HCT116 (cell line): ENCODE measurements around the gene GRID2. TPM values are rescaled to one million over a fixed set of nuclear protein-coding genes. Genes with fewer than 3 reads are reported as not detected.

Experiments used
- ATAC-seq: fragments of 200-7000 bp; cut with Tn5 transposase; 2 replicates; pipeline ENCODE4 v1.9.1; 2020; ENCODE audit warnings: mild to moderate bottlenecking, moderate library complexity
- BruUV-seq: library from RNA; stranded (reverse); fragments of 400-500 nt; replicated peaks from 2 replicates; lab custom pipeline; 2021; lab: Mats Ljungman, UMichigan
- CTCF ChIA-PET: fragments of 300-600 bp; sonication (Branson Sonifier 250); formaldehyde crosslinking; loops from one replicate; lab custom pipeline; 2021; ENCODE audit warnings: antibody characterized with exemption; lab: Charles Lee
- POLR2A ChIA-PET: fragments of 300-600, 350-600 bp; sonication (Branson Sonifier 250); formaldehyde crosslinking; loops from one replicate; lab custom pipeline; 2021; ENCODE audit warnings: antibody characterized with exemption; lab: Charles Lee
- RAD21 ChIA-PET, 2 experiments: fragments of 300-600 bp; sonication (Branson Sonifier 250); formaldehyde crosslinking; loops; one replicate each; lab custom pipeline; 2023; ENCODE audit warnings: low total read pairs in 2 of 2; ENCODE audit not compliant: uncharacterized antibody in 2 of 2, unreplicated experiment in 2 of 2, low non-redundant PET in 1 of 2; lab: Charles Lee
- DNase-seq: peaks from one replicate; pipeline ENCODE4 v3.0.0-alpha.2; 2010; ENCODE audit warnings: low read depth, low spot score
- H2AFZ ChIP-seq: fragments of 200-600 bp; shearing (Covaris generic), sonication (generic); 2 replicates; pipeline ENCODE4 v1.6.1; 2017; ENCODE audit warnings: low read depth, mixed run types, mixed read lengths, antibody characterized with exemption, low read length; ENCODE audit not compliant: poor library complexity, severe bottlenecking
- H3K27ac ChIP-seq: 2 replicates; pipeline ENCODE4 v1.5.1; 2012; ENCODE audit warnings: low read depth, low read length
- H3K27me3 ChIP-seq: fragments of 200-600 bp; sonication (generic); 2 replicates; pipeline ENCODE4 v1.6.1; 2016; ENCODE audit warnings: mixed run types, low read length, mixed read lengths; ENCODE audit not compliant: insufficient read depth
- H3K36me3 ChIP-seq, 2 experiments: fragments of 200-500 bp in 1 of 2; fragments of 200-600 bp in 1 of 2; sonication (Bioruptor generic) in 1 of 2; sonication (generic) in 1 of 2; 2 replicates each; pipeline versions ENCODE4 v1.5.1 to v1.6.1; 2014 to 2016; ENCODE audit warnings: low read length in 2 of 2, inconsistent platforms in 1 of 2, mixed read lengths in 1 of 2, mixed run types in 1 of 2; ENCODE audit not compliant: insufficient read depth in 2 of 2, control insufficient read depth in 1 of 2
- H3K4me1 ChIP-seq, 2 experiments: fragments of 200-600 bp in 1 of 2; sonication (generic) in 1 of 2; 2 replicates each; pipeline versions ENCODE4 v1.5.1 to v1.6.1; 2012 to 2017; ENCODE audit warnings: low read length in 2 of 2, inconsistent platforms in 1 of 2, mild to moderate bottlenecking in 1 of 2, mixed read lengths in 1 of 2, mixed run types in 1 of 2, moderate library complexity in 1 of 2; ENCODE audit not compliant: insufficient read depth in 2 of 2, control insufficient read depth in 1 of 2
- H3K4me2 ChIP-seq: fragments of 200-600 bp; sonication (generic); 2 replicates; pipeline ENCODE4 v1.6.1; 2017; ENCODE audit warnings: mixed run types, low read length, mixed read lengths
- H3K4me3 ChIP-seq, 2 experiments: fragments of 200-600 bp in 1 of 2; sonication (generic) in 1 of 2; replicated peaks in 1 of 2; 2 replicates each; pipeline ENCODE4 v1.5.1; 2011 to 2016; ENCODE audit warnings: low read length in 2 of 2, control low read depth in 1 of 2, low read depth in 1 of 2, mild to moderate bottlenecking in 1 of 2, mixed read lengths in 1 of 2, mixed run types in 1 of 2
- H3K79me2 ChIP-seq: fragments of 200-600 bp; sonication (generic); 2 replicates; pipeline ENCODE4 v1.6.1; 2017; ENCODE audit warnings: mild to moderate bottlenecking, mixed run types, low read length, moderate library complexity, mixed read lengths; ENCODE audit not compliant: insufficient read depth
- H3K9ac ChIP-seq: fragments of 200-600 bp; sonication (generic); 2 replicates; pipeline ENCODE4 v1.6.1; 2016; ENCODE audit warnings: low read length, mixed read lengths
- H3K9me2 ChIP-seq: fragments of 200-600 bp; sonication (generic), shearing (Covaris generic); 2 replicates; pipeline ENCODE4 v1.6.1; 2017; ENCODE audit warnings: mixed run types, mild to moderate bottlenecking, moderate library complexity; ENCODE audit not compliant: insufficient read depth
- H3K9me3 ChIP-seq, 2 experiments: fragments of 200-500 bp in 1 of 2; fragments of 200-600 bp in 1 of 2; sonication (Bioruptor generic) in 1 of 2; sonication (generic) in 1 of 2; 2 replicates each; pipeline ENCODE4 v1.6.1; 2014 to 2017; ENCODE audit warnings: low read length in 2 of 2, mixed read lengths in 2 of 2, inconsistent platforms in 1 of 2, low read depth in 1 of 2, mild to moderate bottlenecking in 1 of 2, mixed run types in 1 of 2, moderate library complexity in 1 of 2; ENCODE audit not compliant: control insufficient read depth in 1 of 2, insufficient read depth in 1 of 2
- H4K20me1 ChIP-seq: fragments of 200-600 bp; sonication (generic), shearing (Covaris generic); 2 replicates; pipeline ENCODE4 v1.6.1; 2017; ENCODE audit warnings: mixed run types, mild to moderate bottlenecking, moderate library complexity; ENCODE audit not compliant: insufficient read depth
- CBX3 ChIP-seq: IDR thresholded peaks from 2 replicates; pipeline ENCODE4 v1.6.1; 2012; ENCODE audit warnings: low read depth
- CEBPB ChIP-seq: IDR thresholded peaks from 2 replicates; pipeline ENCODE4 v1.6.1; 2012; ENCODE audit warnings: low read depth
- CTCF ChIP-seq, 3 experiments: fragments of 200-600 bp in 1 of 3; sonication (generic) in 1 of 3; IDR thresholded peaks in 2 of 3; conservative IDR thresholded peaks in 1 of 3; 2 replicates each; pipeline ENCODE4 v1.5.1; 2012 to 2017; ENCODE audit warnings: low read depth in 2 of 3, low read length in 2 of 3, antibody characterized with exemption in 1 of 3, borderline replicate concordance in 1 of 3, control low read depth in 1 of 3, mild to moderate bottlenecking in 1 of 3, mixed read lengths in 1 of 3, mixed run types in 1 of 3, moderate library complexity in 1 of 3; ENCODE audit not compliant: insufficient read depth in 1 of 3
- EGR1 ChIP-seq: IDR thresholded peaks from 2 replicates; pipeline ENCODE4 v1.6.1; 2012; ENCODE audit warnings: low read depth
- ELF1 ChIP-seq: IDR thresholded peaks from 2 replicates; pipeline ENCODE4 v1.6.1; 2012; ENCODE audit warnings: low read depth, borderline replicate concordance
- EZH2 ChIP-seq: fragments of 200-600 bp; sonication (generic); IDR thresholded peaks from 2 replicates; pipeline ENCODE4 v1.6.1; 2017; ENCODE audit warnings: antibody characterized with exemption, mixed run types
- FOSL1 ChIP-seq: IDR thresholded peaks from 2 replicates; pipeline ENCODE4 v1.6.1; 2012; ENCODE audit warnings: low read depth
- JUND ChIP-seq: IDR thresholded peaks from 2 replicates; pipeline ENCODE4 v1.6.1; 2012
- POLR2AphosphoS5 ChIP-seq: IDR thresholded peaks from 2 replicates; pipeline ENCODE4 v1.6.1; 2011; ENCODE audit warnings: mild to moderate bottlenecking, low read depth, low read length, moderate library complexity
- REST ChIP-seq: IDR thresholded peaks from 2 replicates; pipeline ENCODE4 v1.6.1; 2012; ENCODE audit warnings: low read depth
- SP1 ChIP-seq: IDR thresholded peaks from 2 replicates; pipeline ENCODE4 v1.6.1; 2012; ENCODE audit warnings: low read depth
- TCF7L2 ChIP-seq: IDR thresholded peaks from 2 replicates; pipeline ENCODE4 v1.7.0; 2011; ENCODE audit warnings: borderline replicate concordance, inconsistent platforms; ENCODE audit not compliant: insufficient read depth, insufficient read length; ENCODE audit errors: extremely low read depth
- YY1 ChIP-seq: IDR thresholded peaks from 2 replicates; pipeline ENCODE4 v1.6.1; 2011; ENCODE audit warnings: low read length, low read depth, moderate library complexity, mild to moderate bottlenecking; ENCODE audit not compliant: insufficient replicate concordance; ENCODE audit errors: extremely low read depth
- ZFX ChIP-seq: fragments of 450-650 bp; IDR thresholded peaks from 2 replicates; pipeline ENCODE4 v1.6.1; 2017
- intact Hi-C: fragments of 100-400 bp; cut with micrococcal nuclease; formaldehyde crosslinking; loops from 2 replicates; pipeline ENCODE4 v1.10.0; 2022
- total RNA-seq: library from RNA; stranded (reverse); gene quantifications from one replicate; pipeline ENCODE4 v1.2.1, GENCODE V29; 2021; ENCODE audit not compliant: unreplicated experiment

GRID2 gene
- total RNA-seq, 1 experiment from 2014 or later: not detected

GRCh38 chr4:93751411-93751810 lies 1447.6 kb downstream of the GRID2 start:
- intact Hi-C loops: no loop called here
- no peak for DNase-seq
- TF ChIP-seq ELF1: no peak
- no peak for TF ChIP-seq SP1
- no peak for TF ChIP-seq CBX3
- TF ChIP-seq REST: no peak
- TF ChIP-seq EGR1: no peak
- TF ChIP-seq TCF7L2: no peak
- no peak for TF ChIP-seq EZH2
- no peaks in the 10 kb centered on the region for H3K36me3 ChIP-seq
- no peaks in the 10 kb centered on the region for H3K4me1 ChIP-seq
- no peaks in the 10 kb centered on the region for H3K27me3 ChIP-seq
- ATAC-seq: no peak
- H3K79me2 ChIP-seq: no peaks in the 10 kb centered on the region
- no peak overlapping the region for H2AFZ ChIP-seq
- no peaks in the 10 kb centered on the region for H3K9me2 ChIP-seq
- no peak overlapping the region for H3K4me2 ChIP-seq
- H4K20me1 ChIP-seq: no peaks in the 10 kb centered on the region
- H3K4me3 ChIP-seq: no peak overlapping the region
- H3K27ac ChIP-seq: no peak overlapping the region
- RAD21 ChIA-PET: no interaction called here
- H3K9me3 ChIP-seq: no peaks in the 10 kb centered on the region
- BruUV-seq: no TSS peak
- POLR2A ChIA-PET: no interaction called here
- H3K9ac ChIP-seq: no peak overlapping the region
- CTCF ChIA-PET: no interaction called here

GRCh38 chr4:93756101-93756500 lies 1452.3 kb downstream of the GRID2 start:
- Histone ChIP-seq H3K9ac (no peak overlapping the region), H3K27me3 (no peaks in the 10 kb centered on the region), H2AFZ (no peak overlapping the region), H3K4me1 (no peaks in the 10 kb centered on the region), H3K9me3 (no peaks in the 10 kb centered on the region), H4K20me1 (no peaks in the 10 kb centered on the region), H3K27ac (no peak overlapping the region), H3K4me3 (no peak overlapping the region), H3K36me3 (no peaks in the 10 kb centered on the region), H3K9me2 (no peaks in the 10 kb centered on the region), H3K4me2 (no peak overlapping the region), H3K79me2 (no peaks in the 10 kb centered on the region)
- CTCF ChIA-PET: no interaction called here
- ATAC-seq (no peak), DNase-seq (no peak)
- intact Hi-C loops: no loop called here
- BruUV-seq: no TSS peak
- POLR2A ChIA-PET: no interaction called here
- RAD21 ChIA-PET: no interaction called here
- no peak for TF ChIP-seq POLR2AphosphoS5
- TF ChIP-seq ZFX: no peak
- TF ChIP-seq TCF7L2: no peak
- no peak for TF ChIP-seq EGR1
- no peak for TF ChIP-seq CTCF (IDR thresholded peaks at IDR 0.05 in 2 of 3, conservative IDR thresholded peaks at IDR 0.05 in 1 of 3; ENCODE audit: borderline replicate concordance in 1 of 3, insufficient read depth in 1 of 3, low read depth in 2 of 3, low read length in 2 of 3)
- no peak for TF ChIP-seq YY1
- no peak for TF ChIP-seq CEBPB
- TF ChIP-seq FOSL1: no peak
- TF ChIP-seq JUND: no peak
